ENCODE measurements around the gene HELZ2. TPM values are rescaled to one million over a fixed set of nuclear protein-coding genes. Genes with fewer than 3 reads are reported as not detected.

Gene HELZ2
- total and polyA plus RNA-seq, 3 donors from 2014 or later = 7.1 to 22.9 (median 13.5) TPM

DNA sequence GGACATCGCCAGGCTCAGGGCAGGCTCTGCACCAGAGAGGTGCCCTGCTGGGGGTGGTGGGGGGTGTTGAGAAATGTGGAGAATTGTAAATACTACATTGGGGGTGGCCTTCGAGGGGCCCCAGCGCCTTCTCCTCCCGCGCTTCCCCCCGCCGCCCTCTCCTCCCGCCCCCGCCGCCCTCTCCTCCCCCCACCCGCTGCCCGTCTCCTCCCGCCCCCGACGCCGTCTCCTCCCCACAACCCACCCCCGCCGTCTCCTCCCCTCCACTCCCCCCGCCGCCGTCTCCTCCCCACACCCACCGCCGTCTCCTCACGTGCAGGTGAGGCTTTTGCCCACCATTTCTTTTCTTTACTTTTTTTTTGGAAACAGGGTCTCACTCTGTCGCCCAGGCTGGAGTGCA is 25.0 kb downstream of the HELZ2 start:
- intact Hi-C loops (cut with DNase I; ENCODE audit: low total_unique reads) = no loop called here
- 33 to 51% methylated on average over 6 to 20 of the region's 25 CpGs for WGBS, 2 donors
- Histone ChIP-seq H3K4me1 (peaks cover 5% of the 10 kb centered on the region), H3K9me3 (no peaks in the 10 kb centered on the region), H3K27ac (no peak overlapping the region), H3K27me3 (no peaks in the 10 kb centered on the region), H3K4me3 (no peak overlapping the region), H3K36me3 (ENCODE audit: low read depth, missing control alignments) (no peaks in the 10 kb centered on the region)
- no peak for TF ChIP-seq POLR2A (IDR thresholded peaks at IDR 0.05)
- TF ChIP-seq, protein P1, sequence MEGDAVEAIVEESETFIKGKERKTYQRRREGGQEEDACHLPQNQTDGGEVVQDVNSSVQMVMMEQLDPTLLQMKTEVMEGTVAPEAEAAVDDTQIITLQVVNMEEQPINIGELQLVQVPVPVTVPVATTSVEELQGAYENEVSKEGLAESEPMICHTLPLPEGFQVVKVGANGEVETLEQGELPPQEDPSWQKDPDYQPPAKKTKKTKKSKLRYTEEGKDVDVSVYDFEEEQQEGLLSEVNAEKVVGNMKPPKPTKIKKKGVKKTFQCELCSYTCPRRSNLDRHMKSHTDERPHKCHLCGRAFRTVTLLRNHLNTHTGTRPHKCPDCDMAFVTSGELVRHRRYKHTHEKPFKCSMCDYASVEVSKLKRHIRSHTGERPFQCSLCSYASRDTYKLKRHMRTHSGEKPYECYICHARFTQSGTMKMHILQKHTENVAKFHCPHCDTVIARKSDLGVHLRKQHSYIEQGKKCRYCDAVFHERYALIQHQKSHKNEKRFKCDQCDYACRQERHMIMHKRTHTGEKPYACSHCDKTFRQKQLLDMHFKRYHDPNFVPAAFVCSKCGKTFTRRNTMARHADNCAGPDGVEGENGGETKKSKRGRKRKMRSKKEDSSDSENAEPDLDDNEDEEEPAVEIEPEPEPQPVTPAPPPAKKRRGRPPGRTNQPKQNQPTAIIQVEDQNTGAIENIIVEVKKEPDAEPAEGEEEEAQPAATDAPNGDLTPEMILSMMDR (IDR thresholded peaks at IDR 0.05) = no peak
- no peak for DNase-seq

DNA sequence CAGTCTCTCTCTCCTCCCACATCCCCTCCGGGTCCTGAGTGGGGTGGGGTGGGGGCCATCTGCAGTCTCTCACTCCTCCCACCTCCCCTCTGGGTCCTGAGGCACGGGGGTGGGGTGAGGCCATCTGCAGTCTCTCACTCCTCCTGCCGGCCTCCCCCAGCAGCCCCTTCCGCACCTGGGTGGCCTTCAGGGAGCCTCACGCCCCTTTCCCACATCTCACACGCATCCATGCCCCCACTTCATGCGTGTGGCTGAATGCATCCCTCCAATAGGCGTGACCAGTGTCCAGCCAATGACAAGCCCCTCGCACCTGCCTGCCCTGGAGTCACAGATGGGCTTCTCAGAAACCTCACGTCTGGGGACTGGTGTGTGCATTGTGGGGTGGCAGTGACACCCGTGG is 25.5 kb downstream of the HELZ2 start:
- DNase-seq = no peak
- 32 to 36% methylated on average over 11 of the region's 11 CpGs for WGBS, 2 donors
- H3K4me3 ChIP-seq = no peak overlapping the region
- H3K27ac ChIP-seq = no peak overlapping the region
- no peaks in the 10 kb centered on the region for H3K9me3 ChIP-seq
- H3K4me1 ChIP-seq = no peaks in the 10 kb centered on the region
- H3K27me3 ChIP-seq = no peaks in the 10 kb centered on the region
- TF ChIP-seq POLR2A (IDR thresholded peaks at IDR 0.05) = no peak
- TF ChIP-seq, protein P1 (IDR thresholded peaks at IDR 0.05) = no peak
- H3K36me3 ChIP-seq (ENCODE audit: low read depth, missing control alignments) = no peaks in the 10 kb centered on the region
- intact Hi-C loops (cut with DNase I; ENCODE audit: low total_unique reads) = no loop called here

DNA sequence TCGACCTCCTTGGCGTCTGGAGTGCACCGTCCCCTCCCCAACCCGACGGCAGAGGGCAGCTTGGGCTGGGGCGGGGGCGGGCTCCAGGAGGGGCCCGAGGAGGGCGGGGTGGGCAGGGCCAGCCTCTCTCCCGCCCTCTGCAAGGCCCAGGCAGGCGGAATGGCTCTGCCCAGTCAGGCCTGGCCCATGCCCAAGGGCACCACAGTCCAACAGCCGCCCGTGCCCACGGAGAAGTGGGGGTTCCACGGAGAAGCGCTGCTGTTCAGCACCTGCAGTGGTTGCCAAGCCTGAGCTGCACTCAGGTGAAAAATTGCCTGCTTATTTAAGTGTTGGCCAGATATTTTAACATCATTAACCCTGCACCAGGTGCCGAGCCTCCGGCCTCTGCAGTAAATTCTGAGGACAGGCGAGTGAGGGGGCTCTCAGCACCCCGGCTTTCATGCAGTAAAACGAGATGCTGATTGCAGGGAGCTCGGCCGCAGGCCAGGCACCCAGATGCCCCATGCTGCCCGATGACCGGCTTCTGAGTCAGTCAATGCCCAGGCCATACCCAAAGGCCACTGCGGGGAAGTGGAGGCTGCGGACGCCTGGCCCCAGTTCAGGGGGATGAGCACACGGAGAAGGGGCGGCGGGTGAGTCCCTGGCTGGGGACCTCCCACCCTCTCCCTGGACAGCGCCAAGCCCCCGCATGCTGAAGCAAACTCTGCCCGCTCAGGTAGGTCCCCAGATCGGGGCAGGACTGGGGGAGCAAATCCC is 26.1 kb downstream of the HELZ2 start, which contains the start of gene SRMS:
TSS of gene SRMS (minus strand) at position 25 of the 756 bp plus-strand sequence. CDS start 286 bp downstream, outside the sequence.
- H3K9me3 ChIP-seq = no peaks in the 10 kb centered on the region
- H3K27ac ChIP-seq = no peak within 1 kb of the TSS
- TF ChIP-seq POLR2A (IDR thresholded peaks at IDR 0.05) = no peak
- TF ChIP-seq, protein P1 (IDR thresholded peaks at IDR 0.05) = no peak
- H3K27me3 ChIP-seq = no peaks in the 10 kb centered on the region
- intact Hi-C loops (cut with DNase I; ENCODE audit: low total_unique reads) = no loop called here
- no peaks in the 10 kb centered on the region for H3K36me3 ChIP-seq (ENCODE audit: low read depth, missing control alignments)
- no peaks in the 10 kb centered on the region for H3K4me1 ChIP-seq
- no peak for DNase-seq
- 36 to 66% methylated on average over 5 to 34 of the region's 35 CpGs for WGBS, 2 donors
- H3K4me3 ChIP-seq = no peak within 1 kb of the TSS

DNA sequence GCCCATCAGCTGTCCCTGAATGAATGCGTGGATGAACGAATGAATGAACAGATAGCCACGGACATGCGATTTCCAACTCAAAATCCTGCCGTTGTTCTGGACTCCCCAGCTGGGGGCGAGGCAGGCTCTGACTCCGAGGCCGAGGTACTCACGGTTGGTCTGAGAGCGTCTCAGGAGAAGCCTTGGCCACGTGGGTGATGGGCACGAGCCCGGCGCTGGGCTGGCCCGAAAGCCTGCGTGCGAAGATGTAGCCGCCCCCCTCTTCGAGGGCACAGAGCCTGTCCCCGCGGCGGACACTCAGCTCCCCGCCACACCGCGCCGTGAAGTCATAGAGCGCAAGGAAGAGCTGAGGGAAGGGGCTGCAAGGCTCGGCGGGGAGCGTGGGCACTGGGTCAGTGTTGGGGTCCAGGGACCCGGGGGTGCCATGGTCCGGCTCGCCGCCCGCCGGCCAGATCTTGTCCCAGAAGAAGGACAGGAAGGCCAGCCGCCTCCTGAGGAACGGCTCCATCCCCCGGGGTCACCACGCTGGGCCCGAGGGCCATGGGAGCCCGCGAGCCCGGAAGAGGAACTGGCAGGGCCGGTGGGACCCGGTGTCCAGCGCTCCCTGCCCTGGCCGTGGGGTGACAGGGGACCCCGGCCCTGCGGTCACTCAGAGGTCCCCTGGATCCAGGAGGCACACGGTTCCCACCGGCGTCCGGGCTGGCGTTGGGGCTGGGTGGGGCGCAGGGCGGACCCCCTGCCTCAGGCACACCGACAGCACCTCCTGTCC is 26.9 kb downstream of the HELZ2 start:
- intact Hi-C loops (cut with DNase I; ENCODE audit: low total_unique reads) = no loop called here
- no peaks in the 10 kb centered on the region for H3K27me3 ChIP-seq
- 76 to 83% methylated on average over 13 to 51 of the region's 58 CpGs for WGBS, 2 donors
- H3K36me3 ChIP-seq (ENCODE audit: low read depth, missing control alignments) = no peaks in the 10 kb centered on the region
- no peak overlapping the region for H3K4me3 ChIP-seq
- H3K27ac ChIP-seq = no peak overlapping the region
- TF ChIP-seq, protein P1 (IDR thresholded peaks at IDR 0.05) = no peak
- TF ChIP-seq POLR2A (IDR thresholded peaks at IDR 0.05) = no peak
- no peak for DNase-seq
- H3K9me3 ChIP-seq = no peaks in the 10 kb centered on the region
- no peaks in the 10 kb centered on the region for H3K4me1 ChIP-seq
